ENCODE data around the gene DSCAML1. TPM values are rescaled to one million over a fixed set of nuclear protein-coding genes. Genes with fewer than 3 reads are reported as not detected.

Gene DSCAML1
- total and polyA plus RNA-seq, 9 of the 15 experiments (the other 6 are each of a cell fraction or from before 2014, with no cell fraction given): not detected

DNA sequence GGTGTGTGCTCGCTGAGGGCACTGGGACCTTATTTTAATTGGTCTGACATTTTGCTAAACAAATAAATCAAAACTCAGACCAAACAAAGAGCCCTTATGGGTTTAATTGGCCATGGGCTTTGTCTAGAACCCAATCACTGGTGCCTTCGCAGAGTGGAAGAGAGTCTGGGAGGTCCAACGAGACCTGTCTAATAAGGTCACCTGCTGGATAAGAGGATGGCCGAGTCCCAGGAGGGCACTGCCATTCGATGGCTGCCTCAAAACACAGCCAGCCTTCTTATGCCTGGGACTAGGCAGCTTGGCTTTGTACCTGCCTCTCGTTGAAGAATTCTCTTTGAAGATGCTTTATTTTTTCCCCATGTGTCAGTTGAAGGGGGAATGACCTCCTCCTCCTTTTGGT lies 298.2 kb downstream of the DSCAML1 start:
- ChIA-PET CTCF (ENCODE audit: low intra/inter-chr PET ratio) (no interaction called here), POLR2A (interaction anchor here (0.7 to 1.5 kb wide), 3 partner anchors 9 to 128 kb away, joined by 3 to 5 read pairs (median 3); no protein-coding TSS in a partner anchor)
- H4K20me1 ChIP-seq (replicated peaks; ENCODE audit: control insufficient read depth, insufficient read depth, low read length): 0 out of 2 replicates have a peak, but pooled peaks cover 6% of the 10 kb centered on the region
- peaks cover 8% of the 10 kb centered on the region for H3K9me1 ChIP-seq (ENCODE audit: control insufficient read depth, insufficient read depth, low read length)
- no peaks in the 10 kb centered on the region for H3K9me3 ChIP-seq (replicated peaks; ENCODE audit: control insufficient read depth, insufficient read depth, low read depth, low read length)
- WGBS (ENCODE audit: insufficient coverage, low coverage, missing lambda C conversion rate): 0% methylated on average over 6 of the region's 6 CpGs
- DNase-seq (ENCODE audit: extremely low read depth in 1 of 4, low spot score in 3 of 4) (no peak), ATAC-seq (no peak), FAIRE-seq (no peak)
- H3K4me1 ChIP-seq (replicated peaks in 1 of 2; ENCODE audit: control insufficient read depth in 2 of 2, insufficient read depth in 2 of 2, low read length in 2 of 2): no peaks in the 10 kb centered on the region
- H3K79me2 ChIP-seq (ENCODE audit: control insufficient read depth, insufficient read depth, low read length): no peaks in the 10 kb centered on the region
- intact Hi-C loops (cut with micrococcal nuclease) (no loop called here), in situ Hi-C loops (cut with MboI) (no loop called here)
- no peak overlapping the region for H2AFZ ChIP-seq (ENCODE audit: low read depth, low read length)
- no TSS peak for BruUV-seq (replicated peaks)
- H3K27me3 ChIP-seq (ENCODE audit: control insufficient read depth in 2 of 2, insufficient read depth in 2 of 2, low read length in 2 of 2): peaks cover 31 to 78% of the 10 kb centered on the region in 2 experiments; a peak in 4 of 5 replicates
- TF ChIP-seq ZNF707 (CRISPR knock-in tag; conservative IDR thresholded peaks at IDR 0.05) (no peak), KLF13 (tag; IDR thresholded peaks at IDR 0.05; ENCODE audit: borderline replicate concordance, low read depth) (no peak), NRF1 (conservative IDR thresholded peaks at IDR 0.05 in 1 of 2, IDR thresholded peaks at IDR 0.05 in 1 of 2) (no peak), DIDO1 (tag; IDR thresholded peaks at IDR 0.05; ENCODE audit: low read depth) (no peak), CBFA2T3 (IDR thresholded peaks at IDR 0.05) (no peak), TRIM28 (IDR thresholded peaks at IDR 0.05) (no peak), HCFC1 (IDR thresholded peaks at IDR 0.05; ENCODE audit: low read depth, low read length) (no peak)
- TF ChIP-seq, protein P1, sequence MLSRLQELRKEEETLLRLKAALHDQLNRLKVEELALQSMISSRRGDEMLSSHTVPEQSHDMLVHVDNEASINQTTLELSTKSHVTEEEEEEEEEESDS (CRISPR knock-in tag; IDR thresholded peaks at IDR 0.05): no peak
- no peaks in the 10 kb centered on the region for H3K36me3 ChIP-seq (ENCODE audit: control insufficient read depth, insufficient read depth, low read length)
- no peak overlapping the region for H3K4me3 ChIP-seq
- H3K27ac ChIP-seq (ENCODE audit: extremely low read depth, low read depth, low read length): no peak overlapping the region
- H3K4me2 ChIP-seq (ENCODE audit: insufficient read depth, low read length): no peak overlapping the region
- H3K9ac ChIP-seq (ENCODE audit: insufficient read depth in 1 of 2, low read depth in 2 of 2, low read length in 2 of 2): no peak overlapping the region

All from K562 (cell line).